Hypothalamus (tissue), 51 donors: Measurements from ENCODE around the gene SART3.
"Not testable (repeated sequence)": the region's sequence is repeated elsewhere in the genome, so short reads cannot be mapped to it uniquely, and the experiment has no call there.

ENCODE experiments used
- DNase-seq, 51 donors: peaks; one replicate each; lab custom pipeline; 2025; lab: John Stamatoyannopoulos, UW

Gene SART3

GRCh38 chr12:108498136-108498535 lies 62.8 kb downstream of the SART3 start:
- no peak for DNase-seq

GRCh38 chr12:108495823-108496579 lies 65.0 kb downstream of the SART3 start:
- no peak for DNase-seq

GRCh38 chr12:108495054-108495453 lies 65.9 kb downstream of the SART3 start:
- no peak for DNase-seq

- DNase-seq = no peak
These were observed 69.7 kb downstream of the SART3 start for GRCh38 chr12:108491256-108491655.

GRCh38 chr12:108487029-108487428 lies 73.9 kb downstream of the SART3 start:
- DNase-seq = not testable (repeated sequence)

- DNase-seq = not testable (repeated sequence)
These were observed 75.6 kb downstream of the SART3 start for GRCh38 chr12:108485371-108485770.

- DNase-seq = no peak
These were observed 76.1 kb downstream of the SART3 start for GRCh38 chr12:108484845-108485244.

- DNase-seq = no peak
These were observed 76.5 kb downstream of the SART3 start for GRCh38 chr12:108484431-108484830.

GRCh38 chr12:108483213-108484059 lies 77.5 kb downstream of the SART3 start:
- DNase-seq = no peak

GRCh38 chr12:108482717-108483212 lies 78.2 kb downstream of the SART3 start:
- DNase-seq = peak in 1 of 51 donors; percentile 3

- no peak for DNase-seq
These were observed 81.5 kb downstream of the SART3 start for GRCh38 chr12:108479364-108480070.

- DNase-seq = no peak
These were observed 82.3 kb downstream of the SART3 start for GRCh38 chr12:108478611-108479206.

- DNase-seq = no peak
These were observed 83.1 kb downstream of the SART3 start for GRCh38 chr12:108477881-108478259.

GRCh38 chr12:108477055-108477880 lies 83.7 kb downstream of the SART3 start:
- no peak for DNase-seq

GRCh38 chr12:108475396-108475795 lies 85.6 kb downstream of the SART3 start:
- no peak for DNase-seq

GRCh38 chr12:108473400-108474055 lies 87.4 kb downstream of the SART3 start:
- DNase-seq = no peak
